GM19467 (cell line): ENCODE results near the gene ARHGEF10L.

ENCODE experiments used
- ATAC-seq: cut with Tn5 transposase; IDR thresholded peaks from one replicate; pipeline ENCODE4 v1.9.1; 2021; ENCODE audit warnings: mild to moderate bottlenecking, moderate library complexity; ENCODE audit not compliant: unreplicated experiment

ARHGEF10L gene

DNA sequence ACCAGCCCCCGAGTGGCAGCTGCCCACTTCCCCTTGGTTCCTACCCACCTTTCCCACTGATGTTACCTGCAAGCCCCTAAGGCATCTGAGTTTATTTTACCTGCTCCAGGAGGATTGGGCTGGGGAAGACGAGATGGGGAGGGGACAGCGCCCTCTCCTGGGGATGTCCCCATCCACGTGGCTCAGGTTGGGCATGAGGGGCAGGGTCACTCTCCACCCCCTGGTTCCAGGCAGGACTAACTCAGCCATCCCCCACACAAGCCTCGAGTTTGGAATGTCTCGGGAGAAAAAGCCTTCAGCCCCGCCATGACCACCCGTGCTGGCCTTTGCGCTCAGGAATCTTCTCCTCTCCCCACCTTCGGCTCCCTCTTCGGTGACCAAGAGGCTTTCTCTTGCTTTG lies 90.0 kb downstream of the ARHGEF10L start:
- ATAC-seq, result no peak

DNA sequence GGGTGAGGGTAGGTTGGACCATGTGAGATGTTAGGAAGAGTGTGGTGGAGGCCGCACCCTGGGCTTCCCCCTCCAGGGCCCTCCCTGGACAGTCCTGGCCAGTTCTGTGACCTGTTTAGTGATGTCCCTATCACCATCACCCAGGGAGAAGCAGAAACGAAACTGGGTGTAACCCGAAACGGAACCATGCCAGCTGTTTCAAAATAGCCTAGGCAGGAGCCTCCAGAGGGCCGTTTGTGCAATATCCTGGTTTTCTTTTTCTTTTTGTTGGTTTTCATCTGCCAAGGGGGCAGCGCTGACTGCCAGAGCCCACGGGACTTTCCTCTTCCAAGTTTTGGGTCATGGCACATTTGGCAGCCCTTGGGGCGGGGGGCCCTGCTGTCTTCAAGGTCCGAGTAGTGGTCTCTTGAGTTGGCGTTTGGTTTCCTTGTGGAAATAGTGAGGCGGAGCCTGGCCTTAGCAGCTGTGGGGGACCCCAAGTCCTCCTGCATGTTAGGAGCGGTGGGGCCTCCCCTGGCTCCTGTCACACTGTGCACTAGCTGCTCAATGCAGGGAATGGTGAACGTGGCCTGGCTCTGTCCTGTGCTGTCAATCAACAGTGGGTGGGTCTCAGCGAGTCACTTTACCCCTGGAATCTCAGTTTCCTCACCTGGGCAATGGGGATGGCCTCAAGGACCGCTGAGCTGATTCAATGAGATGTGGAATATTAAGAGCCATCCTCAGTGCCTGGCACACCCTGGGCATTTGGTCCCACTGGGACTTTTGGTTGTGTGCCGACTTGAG lies 90.7 kb downstream of the ARHGEF10L start:
- ATAC-seq, result no peak

DNA sequence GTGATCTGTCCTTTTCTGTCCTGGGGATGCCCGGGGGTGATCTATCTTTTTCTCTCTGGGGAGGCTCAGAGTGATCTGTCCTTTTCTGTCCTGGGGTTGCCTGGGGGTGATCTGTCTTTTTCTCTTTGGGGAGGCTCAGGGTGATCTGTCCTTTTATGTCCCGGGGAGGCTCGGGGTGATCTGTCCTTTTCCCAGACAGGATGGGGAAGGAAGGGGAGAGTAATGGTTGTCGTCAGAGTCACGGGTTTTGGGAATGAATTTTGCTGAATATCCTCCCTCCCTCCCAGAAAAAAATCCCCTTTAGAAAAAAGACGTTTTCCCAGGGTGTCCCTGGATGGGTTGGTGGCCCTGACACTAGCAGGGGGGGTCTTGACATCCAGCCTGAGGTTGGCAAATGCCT lies 91.5 kb downstream of the ARHGEF10L start:
- no peak for ATAC-seq

DNA sequence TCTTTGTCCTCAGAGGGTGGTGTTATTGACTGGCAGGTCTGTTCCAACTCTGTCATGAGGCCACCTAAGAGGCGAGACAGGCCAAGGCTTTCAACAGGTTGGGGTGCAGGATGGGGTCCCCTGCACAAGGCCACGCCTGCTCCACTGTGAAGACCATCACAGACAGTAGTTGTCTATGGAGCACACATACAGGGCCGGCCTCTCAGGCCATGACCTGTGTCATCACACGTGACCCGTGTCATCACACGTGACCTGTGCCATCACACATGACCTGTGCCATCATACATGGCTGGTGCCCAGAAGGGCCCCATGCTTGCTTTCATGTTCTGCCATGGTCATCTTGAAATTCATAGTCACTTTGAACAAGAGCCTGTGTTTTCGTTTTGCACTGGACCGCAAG lies 91.9 kb downstream of the ARHGEF10L start:
- ATAC-seq, result no peak

DNA sequence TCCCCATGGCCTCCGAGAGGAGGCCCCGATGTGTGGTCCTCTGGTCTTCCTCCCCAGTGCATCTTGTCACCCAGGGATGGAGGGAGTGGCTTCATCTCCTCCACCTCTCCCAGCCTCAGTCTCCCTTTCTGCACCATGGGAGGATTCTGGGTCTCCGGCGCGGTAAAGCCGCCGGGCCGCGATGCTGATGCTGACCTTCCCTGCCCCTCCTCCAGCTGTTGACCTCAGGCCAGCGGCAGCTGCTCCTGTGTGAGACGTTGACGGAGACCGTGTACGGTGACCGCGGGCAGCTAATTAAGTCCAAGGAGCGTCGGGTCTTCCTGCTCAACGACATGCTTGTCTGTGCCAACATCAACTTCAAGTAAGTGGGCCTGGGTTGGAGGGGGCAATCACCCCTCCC lies 92.6 kb downstream of the ARHGEF10L start:
- ATAC-seq, result no peak

DNA sequence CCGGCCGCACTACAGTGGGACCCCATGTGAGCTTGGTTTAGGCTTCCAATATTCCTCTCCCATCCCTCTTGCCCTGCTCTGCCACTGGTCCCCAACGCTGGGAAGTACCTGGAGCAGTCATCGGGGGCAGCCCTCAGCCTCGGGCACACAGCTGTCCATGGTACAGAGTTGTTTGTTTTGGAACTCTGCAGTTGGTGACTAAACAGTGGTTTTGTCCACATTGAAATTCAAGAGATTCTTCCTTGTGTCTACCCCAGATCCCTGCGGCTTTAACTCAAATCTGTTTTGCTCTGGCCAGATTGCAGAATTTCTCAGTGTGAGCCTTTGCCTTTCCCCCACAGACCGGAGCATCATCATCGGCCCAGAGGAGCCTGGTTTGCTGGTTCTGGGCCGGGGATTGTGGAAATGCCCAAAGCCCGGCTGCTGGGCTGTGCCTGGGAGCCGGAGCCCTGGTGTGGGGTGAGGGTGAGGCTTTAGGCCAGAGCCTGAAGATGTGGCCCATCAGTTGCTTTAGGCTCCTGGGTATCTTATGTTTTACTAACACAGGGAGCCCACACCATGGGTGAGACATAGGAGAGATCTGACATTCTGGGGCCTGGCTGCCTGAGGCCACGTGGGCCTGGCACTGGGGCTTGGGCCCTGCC lies 93.2 kb downstream of the ARHGEF10L start:
- no peak for ATAC-seq

DNA sequence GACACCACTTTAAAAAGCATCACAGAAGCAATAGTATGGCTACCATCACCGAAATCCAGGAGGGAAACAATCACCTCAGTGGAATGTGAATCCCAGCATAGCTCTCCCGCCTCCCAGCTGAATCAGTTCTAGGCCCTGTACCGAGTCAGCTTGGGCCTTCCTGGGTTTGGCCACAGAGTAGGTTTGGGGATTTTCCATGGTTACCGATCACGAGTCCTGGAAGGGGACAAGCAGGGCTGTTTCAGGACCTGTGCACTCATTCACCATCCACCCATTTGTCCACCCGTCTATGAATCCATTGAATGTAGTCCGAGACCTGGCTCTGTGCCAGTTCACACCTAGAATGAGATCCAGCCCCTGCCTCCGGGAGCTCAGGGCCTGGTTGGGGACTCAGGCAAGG lies 94.2 kb downstream of the ARHGEF10L start:
- ATAC-seq, result no peak

DNA sequence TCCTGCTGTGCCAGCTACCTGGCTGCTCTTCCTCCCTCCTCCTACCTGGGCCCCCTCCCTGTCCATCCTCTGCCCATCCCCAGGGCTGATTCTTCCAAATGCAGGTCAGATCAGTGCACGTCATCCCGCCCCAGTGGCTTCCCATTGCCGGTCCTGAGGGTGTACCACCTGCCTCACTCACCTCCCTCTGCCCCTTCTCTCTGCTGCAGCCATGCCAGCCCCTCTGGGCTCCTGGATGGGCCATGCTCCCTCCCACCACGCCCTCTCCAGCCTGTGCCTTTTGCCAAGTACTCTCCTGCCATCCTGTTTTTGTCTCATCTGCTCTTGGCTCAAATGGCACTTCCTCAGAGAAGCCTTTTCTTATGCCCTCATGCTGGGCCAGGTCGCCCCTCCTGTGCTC lies 95.8 kb downstream of the ARHGEF10L start:
- ATAC-seq, result no peak

DNA sequence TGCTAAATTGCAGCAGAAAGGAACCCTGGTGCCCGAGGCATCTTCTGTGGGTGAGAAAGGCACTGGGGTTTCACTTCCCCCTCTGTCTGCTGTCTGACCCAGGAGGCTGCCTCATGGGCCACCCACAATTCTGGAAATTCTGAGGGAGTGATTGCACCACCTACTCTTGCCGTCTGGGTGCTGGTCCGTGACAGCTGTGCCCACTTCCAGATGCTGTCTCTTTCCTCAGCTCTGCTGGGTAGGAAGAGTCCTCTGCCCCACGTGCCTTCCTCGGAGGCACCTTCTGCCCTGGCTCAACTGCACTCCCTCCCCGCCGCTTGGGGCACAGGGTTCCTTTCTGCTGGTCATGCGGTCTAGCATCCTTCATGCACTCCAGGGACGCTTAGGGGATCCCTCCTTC lies 96.3 kb downstream of the ARHGEF10L start:
- ATAC-seq, result no peak

DNA sequence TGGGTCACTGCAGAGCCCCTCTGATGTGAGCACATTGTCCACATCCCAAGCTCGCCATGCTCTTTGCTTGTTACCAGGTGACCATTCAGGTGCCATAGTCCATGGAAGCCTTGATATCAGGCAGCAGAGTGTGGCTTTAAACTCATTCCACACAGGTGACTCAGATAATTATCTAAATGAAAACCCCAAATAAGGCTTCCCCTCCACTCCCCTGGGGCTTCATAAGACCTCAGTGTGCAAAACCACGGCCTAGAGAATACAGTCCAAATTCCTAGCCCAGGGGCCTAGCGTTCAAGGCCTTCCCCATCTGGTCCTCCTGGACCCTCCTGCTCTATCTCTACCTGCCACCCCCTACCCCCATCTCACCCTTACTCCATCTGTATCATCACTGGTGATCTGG lies 97.1 kb downstream of the ARHGEF10L start:
- ATAC-seq, result no peak

DNA sequence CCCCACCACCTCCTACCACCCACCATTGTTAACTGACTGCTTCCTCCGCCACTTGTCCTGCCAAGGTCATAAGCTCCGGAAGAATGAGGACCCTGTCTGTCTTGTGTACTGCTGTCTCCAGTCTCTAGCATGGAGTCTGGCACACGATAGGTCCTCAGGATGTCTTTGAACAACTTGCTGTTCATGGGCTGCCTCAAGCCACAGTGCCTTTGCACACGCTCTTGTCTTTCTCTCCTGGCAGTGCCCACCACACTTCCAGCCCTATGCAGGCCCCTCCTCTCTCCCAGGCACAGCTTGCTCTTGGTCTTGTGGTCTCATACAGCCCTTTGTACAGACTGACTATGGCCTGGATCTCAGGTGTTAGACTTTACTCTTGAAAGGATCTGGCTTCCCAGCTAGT lies 97.6 kb downstream of the ARHGEF10L start:
- ATAC-seq, result no peak

DNA sequence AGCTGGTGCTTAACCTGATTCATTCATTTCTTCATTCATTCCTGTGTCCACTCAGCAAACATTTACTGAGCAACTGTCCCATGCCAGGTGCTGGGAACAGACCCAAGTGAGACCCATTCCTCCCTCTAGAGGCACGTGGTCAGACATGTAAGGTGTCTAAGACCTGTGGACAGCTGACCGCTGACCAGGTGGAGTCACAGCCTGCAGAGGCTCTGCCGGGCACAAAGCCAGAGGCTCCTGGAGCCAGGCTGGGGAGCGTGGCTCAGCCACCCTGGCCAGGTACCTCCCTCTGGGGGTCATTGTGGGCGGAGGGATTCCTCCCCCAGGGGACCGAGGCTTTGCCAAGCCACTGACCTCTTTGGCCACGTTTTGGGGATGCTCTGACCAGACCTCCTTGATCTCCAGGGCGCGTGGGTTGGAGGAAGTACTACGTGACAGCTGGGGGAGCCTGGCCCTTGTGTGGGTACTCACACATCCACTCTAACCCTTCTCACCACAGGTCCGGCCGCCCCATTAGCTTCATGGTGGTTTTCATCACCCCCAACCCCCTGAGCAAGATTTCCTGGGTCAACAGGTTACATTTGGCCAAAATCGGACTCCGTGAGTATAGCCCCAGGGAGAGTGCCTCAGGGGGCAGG lies 100.3 kb downstream of the ARHGEF10L start:
- ATAC-seq, result no peak

DNA sequence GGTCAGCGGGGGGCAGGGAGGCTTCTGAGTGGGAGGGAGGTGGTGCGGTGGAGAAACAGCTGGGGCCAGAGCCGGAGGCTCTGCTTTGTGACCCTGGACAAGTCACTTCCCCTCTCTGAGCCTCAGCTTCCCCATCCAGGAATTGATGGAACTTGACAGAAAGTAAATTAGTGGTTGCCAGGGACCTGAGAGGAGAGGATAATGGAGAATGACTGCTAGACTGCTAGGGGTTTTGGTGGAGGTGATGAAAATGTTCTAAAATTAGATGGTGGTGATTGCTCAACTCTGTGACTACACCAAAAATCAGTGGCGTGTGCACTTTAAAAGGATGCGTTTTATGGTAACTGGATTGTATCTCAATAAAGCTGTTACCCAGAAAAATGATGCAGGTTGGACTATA lies 100.9 kb downstream of the ARHGEF10L start:
- ATAC-seq, result no peak

DNA sequence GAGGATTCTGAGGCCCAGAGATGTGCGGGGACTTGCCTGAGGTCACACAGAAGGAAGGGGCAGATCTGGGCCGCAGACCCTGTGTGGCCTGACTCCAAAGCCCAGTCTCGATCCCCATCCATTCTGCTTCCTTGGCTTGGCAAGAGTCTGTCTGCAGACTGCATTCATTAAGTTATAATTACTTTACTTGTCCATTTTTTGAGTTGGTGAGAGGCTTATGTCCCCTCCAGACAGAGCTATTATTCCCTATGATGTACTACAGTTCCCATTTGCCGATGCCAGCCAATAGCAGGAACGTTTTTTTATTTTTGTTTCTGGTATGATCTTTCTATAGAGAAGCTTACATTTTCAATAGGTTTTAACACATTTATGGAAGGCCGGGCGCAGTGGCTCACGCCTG lies 101.5 kb downstream of the ARHGEF10L start:
- ATAC-seq, result no peak

DNA sequence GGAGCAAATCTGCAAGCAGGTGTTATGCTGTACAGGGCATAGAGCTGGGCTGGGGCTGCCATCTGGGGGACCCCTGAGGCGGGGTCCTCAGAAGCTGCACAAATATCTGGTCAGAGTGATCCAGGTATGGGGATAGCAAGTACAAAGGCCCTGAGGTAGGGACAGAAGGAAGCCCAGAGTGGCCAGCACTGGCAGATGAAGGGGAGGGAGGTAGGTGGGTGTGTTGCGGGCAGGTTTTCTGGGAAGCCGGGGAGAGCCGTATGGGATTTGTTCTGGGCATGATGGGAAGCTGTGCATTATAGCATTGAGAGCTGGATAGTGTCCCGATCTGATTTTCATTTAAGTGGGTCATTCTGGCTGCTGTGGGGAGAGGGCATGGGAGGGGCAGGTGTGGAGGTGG lies 102.7 kb downstream of the ARHGEF10L start:
- no peak for ATAC-seq

DNA sequence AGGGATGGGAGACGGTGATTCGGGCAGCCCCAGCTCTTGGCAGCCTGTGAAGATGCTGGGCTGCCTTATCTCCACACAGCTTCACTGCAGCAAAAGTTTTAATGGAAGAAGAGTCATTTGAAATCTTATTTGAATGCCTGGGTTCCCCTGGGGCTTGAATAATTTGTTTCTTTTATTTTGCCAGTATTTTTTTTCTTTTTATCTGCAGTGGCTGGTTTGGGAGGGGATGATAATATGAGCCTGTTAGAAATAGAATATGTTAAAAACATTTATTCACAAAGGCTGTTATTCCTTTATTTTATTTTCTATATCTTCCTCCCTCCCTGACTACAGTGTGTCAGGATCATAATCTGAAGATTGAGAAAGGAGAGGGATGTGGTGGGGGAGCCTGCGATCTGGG lies 103.4 kb downstream of the ARHGEF10L start:
- no peak for ATAC-seq

DNA sequence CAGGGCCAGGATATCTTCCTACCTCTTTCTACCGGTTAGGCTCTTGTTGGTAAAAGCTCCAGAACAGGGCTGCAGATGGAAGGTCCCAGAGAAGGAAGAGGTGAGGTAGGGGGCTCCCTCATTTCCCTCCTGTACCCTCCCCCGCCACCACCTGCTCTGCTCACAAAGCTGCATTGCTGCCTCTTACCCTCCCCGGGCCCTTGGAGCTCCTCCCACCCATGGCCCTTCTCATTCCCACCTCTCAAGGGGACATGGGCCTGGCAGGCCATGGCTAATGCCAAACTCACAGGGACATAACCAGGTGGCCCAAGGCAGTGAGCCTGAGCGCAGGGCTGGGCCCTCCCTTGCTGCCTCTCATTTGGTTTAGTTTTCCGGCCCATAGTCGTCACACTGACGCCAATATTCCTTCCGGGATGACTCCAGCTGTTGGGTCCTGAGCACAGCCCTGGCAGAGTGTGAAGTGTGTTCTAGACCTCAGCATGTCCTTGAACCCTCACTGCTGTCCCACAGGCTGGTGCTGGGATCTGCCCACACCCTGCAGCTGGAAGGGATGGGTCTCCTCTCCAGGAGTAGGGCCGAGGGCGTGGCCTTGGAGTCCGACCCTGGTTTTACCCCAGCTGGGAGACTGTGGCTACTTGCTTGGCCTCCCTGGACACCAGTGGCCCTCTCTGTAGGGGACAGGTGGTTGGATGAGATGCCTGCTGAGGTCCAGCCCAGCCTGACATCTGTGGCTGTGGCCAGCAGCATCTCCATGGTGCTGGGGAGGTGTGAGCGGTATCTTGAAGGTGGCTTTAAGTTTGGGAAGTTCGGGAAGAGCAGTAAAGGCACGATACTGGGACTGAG lies 104.6 kb downstream of the ARHGEF10L start:
- ATAC-seq, result no peak

DNA sequence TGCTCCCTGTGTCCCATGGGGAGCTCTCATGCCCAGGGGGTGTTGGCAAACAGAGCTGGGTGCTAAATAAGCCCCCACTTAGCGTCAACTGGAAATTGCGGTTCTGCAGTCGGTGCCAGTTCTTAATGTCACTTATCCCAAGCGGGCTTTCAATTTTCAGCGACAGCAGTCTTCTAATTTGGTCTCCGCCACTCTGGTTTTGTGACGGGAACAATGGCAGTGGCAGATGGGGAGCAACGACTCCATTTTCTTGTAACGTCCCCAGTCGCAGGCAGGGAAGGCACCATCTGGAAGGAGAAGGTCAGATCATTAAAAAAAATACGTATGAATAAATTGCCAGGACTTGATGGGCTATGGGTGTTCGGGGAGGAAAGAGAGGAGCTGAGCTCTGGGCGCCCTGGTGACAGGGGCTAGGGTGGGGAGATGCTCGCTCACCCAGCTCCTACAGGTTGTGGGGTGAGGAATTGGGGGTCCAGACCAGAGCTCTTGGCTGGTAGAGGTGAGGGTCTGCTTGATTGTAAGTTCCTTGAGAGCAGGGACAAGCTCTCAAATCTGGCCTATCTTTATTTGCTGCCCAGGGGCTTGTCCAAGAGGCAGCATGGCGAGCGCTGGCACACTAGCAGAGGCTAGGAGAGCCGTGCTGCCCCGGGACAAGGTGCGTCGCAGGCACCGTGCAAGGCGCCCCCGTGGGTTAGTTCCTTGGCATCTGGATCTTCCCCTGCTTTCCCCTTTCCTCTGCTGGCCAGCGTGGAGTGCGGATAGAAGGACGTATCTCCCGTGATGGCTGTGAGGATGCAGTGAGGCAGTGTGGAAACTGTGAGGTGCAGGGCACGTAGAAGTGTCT lies 105.8 kb downstream of the ARHGEF10L start:
- ATAC-seq, result no peak

DNA sequence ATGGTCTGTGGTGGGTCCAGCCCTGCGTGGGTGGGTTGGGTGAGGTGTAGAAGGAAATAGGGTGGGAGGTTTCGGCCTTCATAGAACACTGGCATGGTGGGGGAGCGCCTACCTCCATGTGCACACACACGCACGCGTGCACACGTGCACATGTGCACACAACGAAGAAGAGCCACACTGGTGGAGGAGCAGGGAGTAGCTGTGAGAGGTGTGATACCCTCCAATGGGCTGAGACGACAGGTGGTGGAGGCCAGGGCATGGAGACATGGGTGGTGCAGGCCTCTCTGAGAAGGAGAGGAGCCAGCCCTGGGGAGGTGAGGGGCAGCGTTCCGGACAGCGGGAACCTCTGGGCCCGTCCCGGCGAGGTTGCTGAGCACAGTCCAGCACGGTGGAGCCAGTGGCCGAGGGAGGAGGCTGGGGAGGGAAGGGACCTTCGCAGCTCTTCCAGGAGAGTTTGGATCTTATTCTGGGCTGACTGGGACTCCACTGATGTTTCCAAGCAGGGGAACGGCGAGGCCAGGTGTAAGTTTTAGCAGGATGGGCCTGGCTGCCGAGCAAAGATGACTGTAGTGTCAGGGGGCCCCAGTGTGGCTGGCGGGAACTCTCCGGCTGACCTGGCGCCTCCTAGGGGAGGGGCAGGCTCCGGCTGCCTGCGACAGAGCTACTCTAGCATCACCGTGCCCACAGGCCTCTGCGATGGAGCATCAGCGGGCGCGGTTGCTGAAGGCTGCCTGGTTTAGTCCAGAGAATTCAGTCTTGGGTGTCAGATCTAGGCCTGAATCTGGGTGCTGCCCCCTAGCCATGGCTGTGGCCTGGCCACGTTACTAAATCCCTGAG lies 107.2 kb downstream of the ARHGEF10L start:
- ATAC-seq, result no peak
